HG02884 (cell line): ENCODE results near the gene NLGN3.

Experiments used
- ATAC-seq: cut with Tn5 transposase; IDR thresholded peaks from one replicate; pipeline ENCODE4 v1.9.1; 2021; ENCODE audit warnings: mild to moderate bottlenecking, moderate library complexity; ENCODE audit not compliant: unreplicated experiment

The NLGN3 gene

DNA sequence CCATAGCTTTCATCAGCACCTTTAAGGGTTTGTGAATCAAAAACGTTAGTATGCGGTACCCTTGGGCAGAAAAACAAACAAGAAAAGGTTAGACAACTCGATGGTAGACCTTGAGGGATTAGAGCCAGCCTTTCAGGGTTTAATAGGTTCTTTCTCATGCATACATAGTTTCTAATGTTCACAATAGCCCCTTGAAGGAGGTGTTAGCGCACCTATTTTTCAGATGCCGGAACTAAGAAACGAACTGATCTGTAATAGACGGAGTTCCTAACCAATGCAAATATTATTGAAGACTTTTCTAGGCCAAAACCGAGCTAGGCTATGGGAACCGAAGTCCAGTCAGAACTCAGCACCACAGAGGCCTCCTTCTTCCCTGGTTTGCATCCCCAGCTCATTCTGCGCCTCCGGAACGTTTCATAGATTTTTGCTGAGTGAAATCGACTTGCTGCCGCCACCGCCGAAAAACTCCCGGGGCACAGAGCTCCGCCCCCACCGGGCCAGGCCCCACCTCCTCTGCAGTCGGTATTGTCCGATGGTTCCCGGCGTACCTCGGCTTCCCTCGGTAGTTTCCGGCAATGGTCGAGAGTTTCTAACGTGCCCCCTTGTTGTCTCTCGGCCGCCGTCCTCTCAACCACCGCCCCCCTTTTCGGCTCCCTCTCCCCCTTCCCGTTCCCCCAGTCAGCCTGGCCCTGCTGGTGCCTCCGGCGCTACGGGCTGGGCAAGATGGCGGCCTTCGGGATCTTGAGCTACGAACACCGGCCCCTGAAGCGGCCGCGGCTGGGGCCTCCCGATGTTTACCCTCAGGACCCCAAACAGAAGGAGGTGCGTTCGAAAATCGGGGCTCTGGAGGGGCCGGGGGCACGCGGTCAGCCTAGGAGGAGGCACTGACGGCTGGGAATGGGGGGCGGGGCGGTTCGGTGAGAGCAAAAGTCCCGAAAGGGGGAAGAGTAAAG is 26.3 kb upstream of the NLGN3 start, which contains the start of gene MED12:
TSS of gene MED12 (plus strand) at position 565 of the 953 bp plus-strand sequence. CDS start at position 724, 159 bp downstream.
- ATAC-seq, result peak; percentile 87

DNA sequence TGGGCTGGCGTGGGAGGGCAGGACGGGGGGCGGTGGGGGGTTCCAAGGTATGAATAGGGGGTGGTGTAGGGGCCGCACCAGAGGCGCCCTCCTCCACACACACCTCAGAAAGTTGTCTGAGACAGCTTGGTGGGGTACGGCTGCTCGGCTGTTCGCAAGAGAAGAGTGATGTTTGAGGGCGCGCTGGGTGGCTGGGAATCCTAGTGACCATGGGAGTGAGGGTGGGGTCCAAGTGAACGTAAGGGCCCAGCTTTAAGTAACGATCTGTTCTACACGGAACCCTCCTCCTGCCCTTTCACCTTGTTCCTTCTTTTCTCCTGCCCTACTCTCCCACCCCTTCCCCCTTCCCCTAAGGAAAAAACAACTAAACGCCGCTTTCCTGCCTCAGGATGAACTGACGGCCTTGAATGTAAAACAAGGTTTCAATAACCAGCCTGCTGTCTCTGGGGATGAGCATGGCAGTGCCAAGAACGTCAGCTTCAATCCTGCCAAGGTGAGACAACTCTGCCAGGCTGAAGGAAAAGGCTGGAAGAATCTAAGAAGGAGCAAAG is 25.6 kb upstream of the NLGN3 start:
- no peak for ATAC-seq

DNA sequence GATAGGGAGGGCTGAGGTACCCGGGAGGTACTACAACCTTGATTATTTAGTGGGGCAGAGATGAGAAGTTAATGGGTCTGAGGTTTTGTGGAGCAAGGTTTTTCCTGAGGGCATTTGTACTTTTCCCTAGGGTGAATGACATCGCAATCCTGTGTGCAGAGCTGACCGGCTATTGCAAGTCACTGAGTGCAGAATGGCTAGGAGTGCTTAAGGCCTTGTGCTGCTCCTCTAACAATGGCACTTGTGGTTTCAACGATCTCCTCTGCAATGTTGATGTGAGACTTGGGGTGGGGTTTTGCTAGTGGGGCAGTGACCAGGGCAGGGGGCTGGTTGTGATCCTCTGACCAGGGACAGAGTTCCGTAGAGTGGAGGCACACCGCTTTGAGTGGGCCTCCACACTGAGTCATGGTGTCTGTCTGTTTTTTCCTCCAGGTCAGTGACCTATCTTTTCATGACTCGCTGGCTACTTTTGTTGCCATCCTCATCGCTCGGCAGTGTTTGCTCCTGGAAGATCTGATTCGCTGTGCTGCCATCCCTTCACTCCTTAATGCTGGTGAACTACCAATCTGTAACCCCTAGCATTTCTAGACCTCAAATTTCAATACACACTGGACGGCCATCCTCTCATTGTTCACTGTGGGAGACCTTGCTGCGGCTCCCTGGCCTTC is 16.3 kb upstream of the NLGN3 start:
- ATAC-seq, result no peak

DNA sequence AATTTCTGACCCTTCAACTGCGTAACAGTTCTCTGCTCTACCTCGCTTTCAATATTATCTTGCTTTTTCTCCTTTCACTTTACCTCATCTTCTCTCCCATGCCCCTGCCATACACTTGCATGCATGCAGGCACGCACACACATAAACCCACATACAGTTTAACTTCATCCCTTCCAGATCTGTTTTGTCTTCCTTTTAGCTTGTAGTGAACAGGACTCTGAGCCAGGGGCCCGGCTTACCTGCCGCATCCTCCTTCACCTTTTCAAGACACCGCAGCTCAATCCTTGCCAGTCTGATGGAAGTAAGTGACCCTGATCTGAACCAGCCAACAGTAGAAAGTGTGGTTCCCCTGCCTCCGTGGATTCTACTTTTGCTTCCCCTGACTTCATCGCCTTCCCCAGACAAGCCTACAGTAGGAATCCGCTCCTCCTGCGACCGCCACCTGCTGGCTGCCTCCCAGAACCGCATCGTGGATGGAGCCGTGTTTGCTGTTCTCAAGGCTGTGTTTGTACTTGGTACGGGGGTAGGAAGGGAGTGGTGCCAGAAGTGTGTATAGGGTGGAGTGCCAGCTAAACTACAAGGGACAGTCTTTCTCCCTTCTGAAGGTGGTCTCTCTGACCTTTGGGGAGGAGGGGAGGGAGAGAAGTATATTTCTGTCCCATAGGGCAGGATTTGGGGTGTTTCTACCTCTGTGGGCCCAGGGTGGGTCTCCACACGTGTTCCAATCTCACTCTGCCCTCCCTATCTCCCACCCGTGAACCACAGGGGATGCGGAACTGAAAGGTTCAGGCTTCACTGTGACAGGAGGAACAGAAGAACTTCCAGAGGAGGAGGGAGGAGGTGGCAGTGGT is 15.5 kb upstream of the NLGN3 start:
- ATAC-seq, result peak; percentile 52

DNA sequence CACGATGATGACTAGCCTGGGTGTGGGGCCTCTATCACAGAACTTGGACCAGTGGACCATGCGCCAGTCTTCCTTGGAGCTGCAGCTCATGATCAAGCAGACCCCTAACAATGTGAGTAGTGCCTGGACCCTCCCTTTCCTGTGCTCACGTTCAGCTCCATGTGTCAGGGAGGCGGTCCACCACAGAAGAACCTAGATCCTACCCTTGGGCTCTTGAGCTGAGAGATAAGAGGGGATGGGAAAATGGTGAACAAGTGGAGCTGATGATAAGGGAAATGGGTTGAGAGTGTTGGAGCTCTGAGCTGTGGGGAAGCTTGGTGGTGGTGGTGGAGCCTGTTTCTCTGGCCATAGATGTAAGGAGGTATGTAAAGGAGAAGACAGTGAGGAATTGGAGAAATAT is 13.1 kb upstream of the NLGN3 start:
- no peak for ATAC-seq

DNA sequence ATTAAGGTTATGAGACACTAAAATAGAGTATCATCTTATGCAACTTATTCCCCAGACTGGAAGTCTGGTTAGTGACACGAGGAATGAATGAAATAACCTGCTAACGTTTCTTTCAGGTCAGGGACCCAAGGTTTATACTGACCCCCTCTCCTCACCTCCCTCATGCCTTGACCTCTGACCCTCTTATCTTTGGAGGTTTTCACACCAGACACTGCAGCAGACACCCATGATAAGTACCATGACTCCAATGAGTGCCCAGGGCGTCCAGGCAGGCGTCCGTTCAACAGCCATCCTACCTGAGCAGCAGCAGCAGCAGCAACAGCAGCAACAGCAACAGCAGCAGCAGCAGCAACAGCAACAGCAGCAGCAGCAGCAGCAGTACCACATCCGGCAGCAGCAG is 4.2 kb upstream of the NLGN3 start:
- ATAC-seq, result no peak

DNA sequence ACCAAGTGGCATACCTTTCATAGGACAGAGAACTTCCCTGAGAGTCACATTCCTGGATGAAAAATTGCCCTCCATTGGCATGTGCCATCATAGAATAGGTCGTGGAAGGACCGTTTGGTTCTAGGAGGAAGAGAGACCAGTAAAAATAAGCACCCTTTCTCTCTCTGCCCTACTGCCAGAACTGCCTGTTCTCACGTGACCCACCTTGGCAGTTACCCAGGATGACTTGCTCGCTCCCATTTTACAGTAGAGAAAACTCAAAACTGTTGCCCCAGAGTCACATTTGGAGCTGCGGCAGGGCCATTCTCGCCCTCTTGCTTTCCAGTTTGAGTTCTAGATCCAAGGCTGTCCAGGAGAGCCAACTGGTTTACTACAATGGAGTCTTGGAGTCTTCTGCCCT is 1.1 kb upstream of the NLGN3 start:
- ATAC-seq, result no peak

DNA sequence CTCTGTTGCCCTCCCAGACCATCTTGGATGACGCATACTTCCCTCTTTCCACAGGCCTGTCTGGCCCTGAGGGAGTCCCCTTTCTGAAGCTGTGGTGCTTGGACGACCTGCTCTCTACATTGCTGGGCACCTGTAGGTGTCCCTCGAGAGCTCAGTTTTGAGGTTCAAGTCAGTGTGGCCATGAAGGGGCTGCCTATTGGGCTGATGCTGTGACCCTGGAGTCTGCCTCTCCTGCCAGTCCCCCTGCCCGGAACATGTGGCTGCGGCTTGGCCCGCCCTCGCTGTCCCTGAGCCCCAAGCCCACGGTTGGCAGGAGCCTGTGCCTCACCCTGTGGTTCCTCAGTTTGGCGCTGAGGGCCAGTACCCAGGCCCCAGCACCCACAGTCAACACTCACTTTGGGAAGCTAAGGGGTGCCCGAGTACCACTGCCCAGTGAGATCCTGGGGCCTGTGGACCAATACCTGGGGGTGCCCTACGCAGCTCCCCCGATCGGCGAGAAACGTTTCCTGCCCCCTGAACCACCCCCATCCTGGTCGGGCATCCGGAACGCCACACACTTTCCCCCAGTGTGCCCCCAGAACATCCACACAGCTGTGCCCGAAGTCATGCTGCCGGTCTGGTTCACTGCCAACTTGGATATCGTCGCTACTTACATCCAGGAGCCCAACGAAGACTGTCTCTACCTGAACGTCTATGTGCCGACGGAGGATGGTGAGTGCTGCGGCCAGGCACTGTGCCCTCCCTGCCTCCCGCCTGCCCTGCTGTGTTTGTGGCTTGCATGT is 3.0 kb downstream of the NLGN3 start:
- ATAC-seq, result no peak

DNA sequence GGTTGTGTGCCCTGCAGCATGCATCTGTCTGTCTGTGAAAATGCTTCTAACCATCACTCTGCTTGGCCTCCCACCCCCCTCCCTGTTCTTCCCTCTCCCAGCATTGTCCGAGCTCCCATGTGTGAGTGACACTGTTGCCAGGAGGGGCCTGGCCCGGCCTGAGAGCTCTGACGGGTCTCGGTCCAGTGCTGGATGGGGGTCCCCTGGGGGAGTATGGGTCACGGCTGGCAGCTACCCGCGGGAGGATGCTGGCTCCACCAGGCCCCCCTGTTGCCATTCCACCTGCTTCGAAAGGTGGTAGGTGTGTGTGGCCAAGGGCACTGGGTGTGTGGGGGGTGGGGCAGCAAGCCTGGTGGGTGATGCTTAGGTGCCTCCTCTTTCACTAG is 3.6 kb downstream of the NLGN3 start:
- no peak for ATAC-seq

DNA sequence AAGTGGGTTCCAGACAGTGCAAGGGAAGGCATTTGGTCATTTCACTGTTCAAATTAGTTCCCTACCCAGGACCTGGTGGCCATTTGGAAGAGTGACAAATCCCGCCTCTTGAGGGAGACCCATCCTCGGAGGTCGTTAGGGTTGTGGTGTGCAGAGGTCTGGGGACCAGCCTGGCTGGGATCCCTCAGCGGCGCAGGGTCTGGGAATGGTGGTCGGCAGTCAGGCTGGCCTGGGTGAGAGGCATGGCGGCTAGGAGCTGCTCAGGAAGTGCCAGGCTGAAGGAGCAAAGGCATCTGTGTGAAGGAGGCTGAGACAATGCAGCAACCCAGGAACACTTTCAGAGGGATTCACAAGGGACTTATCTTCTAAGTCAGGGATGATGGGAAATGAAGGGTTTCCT is 6.7 kb downstream of the NLGN3 start:
- ATAC-seq, result no peak

DNA sequence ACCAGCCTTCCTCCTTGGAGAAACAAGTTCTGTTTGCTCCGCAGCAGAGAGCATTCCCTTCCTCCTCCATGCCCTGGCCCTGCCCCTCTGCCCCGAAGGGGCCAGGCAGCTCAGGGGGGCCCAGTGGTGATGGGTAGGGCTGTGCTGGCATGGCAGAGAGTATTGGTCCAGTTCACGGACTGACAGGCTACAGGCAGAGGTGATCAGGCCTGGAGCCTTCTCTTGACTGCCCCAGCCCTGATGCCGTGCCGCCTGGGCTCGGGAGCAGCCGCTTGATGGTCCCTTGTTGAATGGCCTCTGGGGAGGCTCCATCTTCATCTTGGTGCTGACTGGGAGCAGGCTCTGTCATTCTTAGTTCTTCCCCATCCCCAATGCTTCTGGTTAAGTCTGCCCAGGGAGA is 9.6 kb downstream of the NLGN3 start:
- no peak for ATAC-seq

DNA sequence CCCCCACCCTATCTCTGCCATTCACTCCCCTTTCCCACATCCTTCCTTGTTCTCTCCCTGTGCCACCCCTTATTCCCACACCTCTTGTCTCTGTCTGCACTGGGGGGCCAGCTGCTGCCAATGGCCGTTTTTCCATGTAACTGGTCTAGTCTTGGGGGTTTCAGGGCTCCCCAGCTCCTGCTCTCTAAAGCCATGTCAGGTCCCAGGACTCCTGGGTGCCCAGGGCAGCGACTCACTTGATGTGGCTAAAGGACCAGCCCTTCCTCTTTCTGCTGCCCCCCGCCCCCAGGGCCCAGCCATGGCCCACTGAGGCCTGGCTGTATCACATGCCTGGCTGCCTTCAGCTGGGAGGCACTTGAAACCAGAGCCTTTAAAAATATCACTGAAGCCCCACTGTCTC is 10.0 kb downstream of the NLGN3 start:
- ATAC-seq, result no peak

DNA sequence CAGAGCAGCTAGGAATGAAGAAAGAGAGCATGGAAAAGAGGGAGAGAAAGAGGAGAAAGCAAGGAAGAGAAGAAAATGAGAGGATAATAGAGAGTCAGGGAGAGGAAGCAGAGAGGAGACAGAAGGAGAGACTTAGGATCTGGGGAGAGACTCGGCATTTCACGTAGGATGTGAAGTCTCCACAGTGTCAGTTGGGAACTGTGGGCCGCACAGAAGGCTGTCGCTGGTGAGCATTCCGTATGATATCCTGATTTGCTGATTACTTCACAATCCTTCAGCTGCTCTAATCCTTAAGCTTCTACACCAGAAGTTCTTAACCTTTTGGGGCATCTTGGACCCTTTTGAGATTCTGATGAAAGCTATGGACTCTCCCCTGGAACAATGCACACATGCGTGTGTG is 14.0 kb downstream of the NLGN3 start:
- ATAC-seq, result no peak

DNA sequence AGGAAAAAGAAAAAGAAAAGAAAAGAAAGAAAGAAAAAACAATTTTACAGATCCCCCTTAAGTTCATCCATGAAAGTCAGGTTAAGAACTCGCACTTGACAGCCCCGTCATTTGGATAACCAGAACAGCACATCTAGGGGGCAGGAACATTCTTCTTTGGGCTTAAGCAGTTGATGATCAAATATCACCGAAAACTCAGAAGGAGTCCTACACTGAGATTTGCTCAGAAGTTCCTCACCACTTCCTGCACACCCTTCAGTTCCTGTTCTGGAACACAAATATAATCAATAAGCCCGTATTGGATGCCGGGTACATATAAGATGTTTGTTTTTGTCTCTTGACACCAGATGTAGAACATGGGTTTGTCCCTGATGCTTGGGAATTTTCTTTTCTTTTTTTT is 14.7 kb downstream of the NLGN3 start:
- no peak for ATAC-seq

DNA sequence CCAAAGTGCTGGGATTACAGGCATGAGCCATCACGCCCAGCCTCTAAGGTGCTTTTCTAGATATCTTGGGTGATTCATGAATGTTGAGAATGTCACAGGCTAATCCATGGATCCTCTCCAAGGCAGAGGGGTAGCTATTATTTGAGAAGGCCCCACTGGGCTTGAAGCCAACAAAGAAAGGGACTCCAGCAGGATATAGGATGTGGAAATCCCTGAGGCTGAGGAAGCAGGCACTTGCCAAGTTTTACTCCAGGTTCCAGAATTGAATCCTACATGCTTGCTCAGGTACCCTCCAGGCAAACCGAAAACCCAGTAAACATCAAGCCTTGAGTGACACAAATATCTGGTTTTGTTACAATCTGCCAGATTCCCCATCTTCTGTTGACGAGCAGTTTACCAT is 15.8 kb downstream of the NLGN3 start:
- ATAC-seq, result no peak

DNA sequence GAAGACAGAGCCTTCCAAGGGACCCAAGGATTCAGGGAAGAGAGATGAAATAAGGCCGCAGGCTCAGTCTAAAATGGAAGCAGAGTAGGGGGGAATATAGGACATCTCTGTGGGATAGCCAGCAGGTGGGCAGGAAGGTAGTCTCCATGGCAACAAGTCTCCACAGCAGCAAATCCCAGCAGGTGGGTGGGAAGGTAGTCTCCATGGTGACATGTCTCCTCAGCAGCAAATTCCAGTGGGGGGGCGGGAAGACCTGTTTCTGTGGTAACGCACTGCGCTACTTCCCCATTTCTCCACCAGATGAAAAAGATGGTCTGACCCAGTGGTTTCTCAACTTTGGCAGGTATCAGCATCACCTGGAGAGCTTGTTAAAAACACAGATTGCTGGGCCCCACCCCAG is 18.3 kb downstream of the NLGN3 start:
- no peak for ATAC-seq

DNA sequence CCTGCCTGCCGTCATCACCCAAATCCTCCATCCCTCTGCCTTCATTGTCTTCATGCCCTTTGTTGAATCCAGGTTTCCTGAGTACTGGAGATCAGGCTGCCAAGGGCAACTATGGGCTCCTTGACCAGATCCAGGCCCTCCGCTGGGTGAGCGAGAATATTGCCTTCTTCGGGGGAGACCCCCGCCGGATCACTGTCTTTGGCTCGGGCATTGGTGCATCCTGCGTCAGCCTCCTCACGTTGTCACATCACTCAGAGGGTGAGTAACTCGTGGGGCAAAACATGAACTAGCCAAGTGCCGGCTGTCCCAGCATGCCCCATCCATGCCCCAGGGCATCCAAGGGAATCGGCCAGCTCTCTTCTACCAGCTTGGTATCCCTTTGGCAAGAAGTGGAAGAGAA is 19.4 kb downstream of the NLGN3 start:
- ATAC-seq, result no peak

DNA sequence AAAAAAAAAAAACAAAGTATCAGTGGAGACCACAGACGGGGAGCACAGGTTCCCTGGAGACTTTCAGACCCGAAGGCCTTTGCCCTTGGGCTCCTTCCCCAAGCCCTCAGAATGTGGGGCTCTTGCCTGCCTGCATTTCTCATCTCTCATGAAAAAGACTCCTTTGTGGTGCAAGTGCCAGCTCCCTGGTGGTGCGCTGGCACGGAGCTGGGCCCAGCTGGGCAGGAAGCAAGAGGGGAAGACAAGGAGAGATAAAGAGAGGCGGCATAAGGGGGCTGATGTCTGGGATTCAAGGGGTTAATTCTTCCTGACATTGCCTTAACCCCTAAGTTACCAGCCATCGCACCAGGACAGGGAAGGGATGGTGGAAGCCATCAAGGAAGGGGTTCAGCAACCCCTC is 21.8 kb downstream of the NLGN3 start:
- ATAC-seq, result no peak

DNA sequence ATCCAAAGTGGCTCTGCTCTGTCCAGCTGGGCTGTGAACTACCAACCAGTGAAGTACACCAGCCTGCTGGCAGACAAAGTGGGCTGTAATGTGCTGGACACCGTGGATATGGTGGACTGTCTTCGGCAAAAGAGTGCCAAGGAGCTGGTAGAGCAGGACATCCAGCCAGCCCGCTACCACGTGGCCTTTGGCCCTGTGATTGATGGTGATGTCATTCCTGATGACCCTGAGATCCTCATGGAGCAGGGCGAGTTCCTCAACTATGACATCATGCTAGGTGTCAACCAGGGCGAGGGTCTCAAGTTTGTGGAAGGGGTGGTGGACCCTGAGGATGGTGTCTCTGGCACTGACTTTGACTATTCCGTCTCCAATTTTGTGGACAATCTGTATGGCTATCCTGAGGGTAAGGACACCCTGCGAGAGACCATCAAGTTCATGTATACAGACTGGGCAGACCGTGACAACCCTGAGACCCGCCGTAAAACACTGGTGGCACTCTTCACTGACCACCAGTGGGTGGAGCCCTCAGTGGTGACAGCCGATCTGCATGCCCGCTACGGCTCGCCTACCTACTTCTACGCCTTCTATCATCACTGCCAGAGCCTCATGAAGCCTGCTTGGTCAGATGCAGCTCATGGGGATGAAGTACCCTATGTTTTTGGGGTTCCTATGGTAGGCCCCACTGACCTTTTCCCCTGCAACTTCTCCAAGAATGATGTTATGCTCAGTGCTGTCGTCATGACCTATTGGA is 22.6 kb downstream of the NLGN3 start:
- no peak for ATAC-seq

DNA sequence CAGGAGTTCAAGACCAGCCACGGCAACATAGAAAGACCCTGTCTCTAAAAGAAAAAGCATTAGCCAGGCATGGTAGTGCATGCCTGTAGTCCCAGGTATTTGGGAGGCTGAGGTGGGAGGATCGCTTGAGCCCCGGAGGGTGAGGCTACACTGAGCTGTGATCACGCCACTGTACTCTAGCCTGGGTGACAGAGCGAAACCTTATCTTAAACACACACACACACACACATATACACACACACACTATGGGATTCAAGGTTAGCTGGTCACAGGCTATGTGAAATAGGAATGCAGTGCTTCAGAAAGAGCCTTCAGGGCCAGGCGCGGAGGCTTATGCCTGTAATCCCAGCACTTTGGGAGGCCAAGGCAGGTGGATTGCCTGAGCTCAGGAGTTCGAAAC is 23.5 kb downstream of the NLGN3 start:
- no peak for ATAC-seq
